Endometrial microvascular endothelial cells (primary cell): ENCODE data around the gene ARSA. TPM values are rescaled to one million over a fixed set of nuclear protein-coding genes. Genes with fewer than 3 reads are reported as not detected.
"Not testable (repeated sequence)": the region's sequence is repeated elsewhere in the genome, so short reads cannot be mapped to it uniquely, and the experiment has no call there.

Experiments used
- in situ Hi-C: cut with HindIII; loops from 2 replicates; pipeline ENCODE4 v1.10.0; 2017; ENCODE audit warnings: low sequenced_read_pairs, low pct_unique_long_range_greater_than_20kb; ENCODE audit errors: inconsistent ontology term
- total RNA-seq: library from RNA; depleted of rRNA; stranded (reverse); fragments of >200 nt; gene quantifications from one replicate; pipeline ENCODE4 v1.2.3, GENCODE V29; 2015; ENCODE audit errors: inconsistent ontology term

ARSA gene
- total RNA-seq, 1 donor from 2014 or later = 55.8 TPM

- in situ Hi-C loops = no loop called here
Measured at GRCh38 chr22:50625568-50626313, 2.2 kb downstream of the ARSA start.

- in situ Hi-C loops = no loop called here
Measured at GRCh38 chr22:50625131-50625567, 2.8 kb downstream of the ARSA start.

DNA sequence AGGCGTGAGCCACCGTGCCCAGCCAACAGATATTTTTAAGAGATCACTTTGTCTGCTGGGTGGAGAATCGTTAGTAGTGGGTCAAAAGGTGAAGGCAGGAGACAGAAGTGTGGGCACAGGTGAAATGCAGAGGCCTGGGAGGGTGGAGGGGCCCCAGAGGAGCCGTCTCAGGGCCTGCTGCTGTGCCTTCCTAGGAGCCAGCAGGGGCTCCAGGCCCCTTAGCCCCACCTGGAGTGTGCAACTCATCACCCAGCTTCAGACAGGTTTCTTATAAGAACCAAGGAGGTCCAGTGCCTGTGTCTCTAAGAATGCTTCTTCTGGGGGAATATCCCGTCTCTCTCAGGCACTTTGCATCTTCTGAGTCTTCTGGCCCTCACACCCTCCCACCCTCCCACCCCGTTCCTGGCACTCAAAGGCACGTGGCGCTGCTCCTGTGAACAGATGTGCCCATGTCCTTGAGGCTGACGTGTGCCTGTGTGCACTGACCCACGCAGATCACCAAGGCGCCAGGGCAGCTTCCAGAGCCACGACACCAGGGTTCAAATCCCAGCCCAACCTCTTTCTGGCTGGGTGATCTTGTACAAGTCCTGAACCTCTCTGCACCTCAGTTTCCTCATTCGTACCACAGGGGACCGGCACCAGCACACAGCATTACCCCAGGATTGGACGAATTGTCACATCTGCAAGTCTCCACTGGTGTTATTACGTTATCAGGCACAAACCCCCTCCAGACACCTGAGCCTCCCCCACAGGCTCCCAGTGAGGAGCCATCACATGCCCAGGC, 3.4 kb downstream of the ARSA start:
- in situ Hi-C loops = no loop called here

DNA sequence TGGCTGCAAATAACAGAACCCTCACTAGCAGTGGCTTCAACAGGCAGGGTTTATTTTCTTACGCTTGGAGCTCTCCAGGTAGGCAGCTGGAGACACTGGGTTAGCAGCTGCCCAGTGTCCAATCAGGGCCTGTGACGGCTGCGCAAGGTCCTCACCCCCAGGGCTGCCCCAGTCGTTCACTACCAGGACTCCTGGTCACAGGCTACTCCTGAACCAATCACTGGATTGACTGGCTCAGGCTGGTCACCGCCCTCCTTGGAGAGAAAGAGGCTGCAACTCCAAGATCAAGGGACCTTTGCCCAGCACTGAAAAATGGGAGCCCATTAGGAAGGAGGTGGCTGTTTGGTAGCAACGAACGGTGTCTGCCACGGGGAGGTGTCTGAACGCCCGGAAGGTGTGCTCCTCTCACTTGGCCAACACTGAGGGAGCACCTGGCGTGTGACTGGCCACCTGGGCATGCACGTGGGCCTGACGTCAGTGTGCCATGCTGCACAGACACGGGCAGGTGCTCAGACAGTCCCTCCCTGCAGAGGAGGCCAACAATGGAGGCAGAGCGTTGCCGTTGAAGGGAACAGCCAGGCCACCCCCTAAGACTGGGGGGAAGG, 5.1 kb downstream of the ARSA start:
- in situ Hi-C loops = no loop called here

- in situ Hi-C loops = no loop called here
Measured at GRCh38 chr22:50621948-50622722, 5.8 kb downstream of the ARSA start.

GRCh38 chr22:50621356-50621880, 6.5 kb downstream of the ARSA start:
- in situ Hi-C loops = no loop called here

GRCh38 chr22:50620593-50621355, 7.2 kb downstream of the ARSA start:
- in situ Hi-C loops = no loop called here

DNA sequence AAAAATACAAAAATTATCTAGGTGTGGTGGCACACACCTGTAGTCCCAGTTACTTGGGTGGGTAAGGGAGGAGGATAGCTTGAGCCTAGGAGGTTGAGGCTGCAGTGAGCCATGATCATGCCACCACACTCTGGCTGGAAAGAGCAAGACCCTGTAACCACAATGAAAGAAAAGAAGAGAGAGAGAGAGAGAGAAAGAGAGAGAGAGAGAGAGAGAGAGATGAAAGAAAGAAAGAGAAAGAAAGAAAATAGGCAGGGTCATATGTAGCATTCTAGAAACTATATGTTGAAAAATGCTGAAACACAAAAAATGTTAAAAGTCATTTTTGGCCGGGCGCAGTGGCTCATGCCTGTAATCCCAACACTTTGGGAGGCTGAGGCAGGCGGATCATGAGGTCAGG, 13.7 kb downstream of the ARSA start:
- in situ Hi-C loops = not testable (repeated sequence)

- in situ Hi-C loops = no loop called here
Measured at GRCh38 chr22:50613291-50613981, 14.5 kb downstream of the ARSA start.

DNA sequence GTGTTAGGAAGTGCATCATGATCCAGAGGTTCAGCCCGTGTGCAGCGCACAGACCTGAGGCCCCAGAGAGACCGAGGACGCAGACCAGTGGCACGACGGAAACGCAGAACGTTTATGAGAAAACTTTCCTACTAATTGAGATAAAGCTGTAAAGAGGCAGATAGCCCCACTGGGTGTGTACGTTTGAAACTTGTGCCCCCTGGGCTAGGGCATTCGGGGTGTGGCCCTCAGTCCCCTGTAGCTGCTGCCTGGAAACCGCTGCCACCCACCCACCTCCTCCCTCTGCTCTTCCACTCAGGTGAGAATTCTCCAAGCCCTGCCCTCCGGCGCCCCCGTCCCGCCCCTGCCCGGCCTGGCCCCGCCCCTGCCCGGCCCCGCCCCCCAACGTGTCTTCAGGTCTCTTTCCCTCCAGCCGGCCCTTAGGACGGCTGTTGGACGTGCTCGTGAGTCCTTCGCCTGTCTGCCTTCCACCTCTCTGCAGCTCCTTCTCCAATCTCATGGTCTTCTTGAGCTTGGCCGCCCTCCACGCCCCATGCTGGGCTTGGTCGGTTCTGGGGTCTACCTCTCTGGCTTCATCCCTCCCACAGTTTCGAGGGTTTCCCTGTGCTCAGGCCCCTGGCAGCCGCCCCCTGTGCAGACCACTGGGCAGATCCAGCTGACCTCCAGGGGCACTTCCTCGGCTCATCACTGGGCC, 15.3 kb downstream of the ARSA start:
- in situ Hi-C loops = no loop called here

DNA sequence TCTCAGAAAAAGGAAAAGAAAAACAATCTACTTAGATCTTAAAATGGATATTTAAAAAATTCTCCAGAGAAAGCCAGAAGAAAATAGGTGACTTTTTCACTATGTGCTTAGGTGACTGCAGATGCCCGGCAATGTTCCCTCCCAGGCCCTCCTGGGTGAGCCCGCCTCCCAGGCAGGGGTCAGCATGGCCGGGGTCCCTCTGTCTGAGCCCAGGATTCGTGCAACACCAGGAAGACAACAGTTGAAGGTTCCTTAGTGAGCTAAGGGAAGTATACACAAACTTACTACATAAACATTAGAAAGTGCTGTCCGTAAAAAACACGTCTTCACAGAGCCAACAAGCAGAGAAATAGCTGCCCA, 15.8 kb downstream of the ARSA start:
- in situ Hi-C loops = no loop called here

- in situ Hi-C loops = no loop called here
Measured at GRCh38 chr22:50611341-50612060, 16.5 kb downstream of the ARSA start.

GRCh38 chr22:50610581-50610980, 17.4 kb downstream of the ARSA start:
- in situ Hi-C loops = no loop called here

DNA sequence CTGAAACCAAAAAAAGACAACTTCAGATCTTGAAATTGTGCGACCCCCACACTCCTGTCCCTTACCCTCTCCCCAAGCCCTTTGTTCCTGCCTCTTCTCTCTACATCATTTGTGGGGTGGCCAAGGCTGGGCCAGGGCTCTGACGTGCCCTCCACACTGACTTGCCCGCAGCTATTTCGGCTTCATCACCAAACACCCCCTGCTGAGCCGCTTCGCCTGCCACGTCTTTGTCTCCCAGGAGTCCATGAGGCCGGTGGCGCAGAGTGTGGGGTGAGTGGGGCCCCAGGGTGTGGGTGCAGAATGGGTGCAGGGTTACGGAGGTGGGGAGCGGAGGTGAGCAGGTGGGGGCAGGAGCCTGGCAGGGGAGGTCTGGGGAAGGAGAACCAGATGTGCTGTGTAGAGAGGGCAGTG, 17.9 kb downstream of the ARSA start:
- in situ Hi-C loops = no loop called here

- in situ Hi-C loops = no loop called here
Measured at GRCh38 chr22:50609599-50609998, 18.4 kb downstream of the ARSA start.

GRCh38 chr22:50608996-50609395, 19.0 kb downstream of the ARSA start:
- in situ Hi-C loops = no loop called here
